PFSK-1 (cell line): Measurements from ENCODE around the gene CTRB1.

ENCODE experiments used
- FOXP2 ChIP-seq: optimal IDR thresholded peaks from 2 replicates; pipeline ENCODE3; 2011; ENCODE audit warnings: borderline replicate concordance, control low read depth, inconsistent platforms; ENCODE audit not compliant: insufficient read depth; ENCODE audit errors: extremely low read length, extremely low read depth
- POLR2AphosphoS5 ChIP-seq: IDR thresholded peaks from 2 replicates; pipeline ENCODE4 v1.6.1; 2012; ENCODE audit warnings: low read depth, mild to moderate bottlenecking, control low read depth, low read length, moderate library complexity
- REST ChIP-seq, 2 experiments: IDR thresholded peaks; 2 replicates each; pipeline versions ENCODE4 v1.6.1 to v1.8.0; 2011 to 2012; ENCODE audit warnings: low read depth in 2 of 2, low read length in 2 of 2, control low read depth in 1 of 2, inconsistent platforms in 1 of 2, mild to moderate bottlenecking in 1 of 2, moderate library complexity in 1 of 2; ENCODE audit not compliant: insufficient read depth in 1 of 2

- TF ChIP-seq REST (IDR thresholded peaks at IDR 0.05; ENCODE audit: insufficient read depth in 1 of 2, low read depth in 2 of 2, low read length in 2 of 2) (no peak), POLR2AphosphoS5 (no peak), FOXP2 (no peak)
Measured at GRCh38 chr16:75256696-75257343, 38.0 kb downstream of the CTRB1 start.
